ENCODE measurements around the gene PHACTR3.

DNA sequence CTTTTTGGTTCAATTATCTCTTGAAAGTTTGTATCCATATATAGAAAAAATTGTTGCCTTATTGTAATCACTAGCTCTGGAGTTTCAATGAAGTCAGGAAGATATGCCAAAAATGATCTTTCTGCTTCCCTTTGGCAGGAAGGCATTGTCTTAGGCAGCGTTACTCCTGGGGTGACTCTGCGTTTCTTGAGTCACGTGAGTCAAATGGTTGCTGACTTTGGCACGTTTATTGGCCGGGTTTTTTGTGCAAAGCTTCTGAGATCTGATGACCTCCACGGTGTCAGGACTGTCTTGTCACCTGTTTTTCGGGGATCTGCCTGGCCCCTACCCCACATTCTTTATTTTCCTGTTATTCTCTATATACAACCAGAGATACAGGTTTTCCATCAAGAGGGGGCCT lies 10.4 kb downstream of the PHACTR3 start:
- TF ChIP-seq POLR2A (IDR thresholded peaks at IDR 0.05), result no peak
- no peak for TF ChIP-seq EP300 (IDR thresholded peaks at IDR 0.05)
- no peak for TF ChIP-seq CTCF (IDR thresholded peaks at IDR 0.05)
- TF ChIP-seq POLR2AphosphoS5 (IDR thresholded peaks at IDR 0.05), result no peak

Measured in suprapubic skin (tissue), 4 donors.